Muscle layer of colon (tissue), 2 donors: Measurements from ENCODE around the gene CLIC1.
A peak's percentile ranks its signal among the peaks of the same experiment; 100 is the strongest.

Experiments
- H3K27ac ChIP-seq: one replicate; pipeline ENCODE4 v1.7.0; 2013; ENCODE audit warnings: low read depth, mild to moderate bottlenecking, low read length, moderate library complexity
- H3K27me3 ChIP-seq, 2 donors: one replicate each; pipeline ENCODE4 v1.7.0; 2013; ENCODE audit warnings: low read length in 2 of 2, mild to moderate bottlenecking in 2 of 2; ENCODE audit not compliant: insufficient read depth in 2 of 2, control insufficient read depth in 1 of 2
- H3K36me3 ChIP-seq: one replicate; pipeline ENCODE4 v1.7.0; 2013; ENCODE audit warnings: mild to moderate bottlenecking, low read length; ENCODE audit not compliant: insufficient read depth
- H3K4me1 ChIP-seq: one replicate; pipeline ENCODE4 v1.7.0; 2013; ENCODE audit warnings: mild to moderate bottlenecking, low read length; ENCODE audit not compliant: insufficient read depth
- H3K4me3 ChIP-seq, 2 donors: one replicate each; pipeline ENCODE4 v1.7.0; 2013; ENCODE audit warnings: low read length in 2 of 2, low read depth in 1 of 2, mild to moderate bottlenecking in 1 of 2, moderate library complexity in 1 of 2
- H3K9ac ChIP-seq: one replicate; pipeline ENCODE4 v1.7.0; 2013; ENCODE audit warnings: low read length
- H3K9me3 ChIP-seq: one replicate; pipeline ENCODE4 v1.7.0; 2013; ENCODE audit warnings: mild to moderate bottlenecking, low read length
- donor health status: abdominal sarcoma.
- donor health status: Adenocarcinoma of cecum.

The CLIC1 gene

DNA sequence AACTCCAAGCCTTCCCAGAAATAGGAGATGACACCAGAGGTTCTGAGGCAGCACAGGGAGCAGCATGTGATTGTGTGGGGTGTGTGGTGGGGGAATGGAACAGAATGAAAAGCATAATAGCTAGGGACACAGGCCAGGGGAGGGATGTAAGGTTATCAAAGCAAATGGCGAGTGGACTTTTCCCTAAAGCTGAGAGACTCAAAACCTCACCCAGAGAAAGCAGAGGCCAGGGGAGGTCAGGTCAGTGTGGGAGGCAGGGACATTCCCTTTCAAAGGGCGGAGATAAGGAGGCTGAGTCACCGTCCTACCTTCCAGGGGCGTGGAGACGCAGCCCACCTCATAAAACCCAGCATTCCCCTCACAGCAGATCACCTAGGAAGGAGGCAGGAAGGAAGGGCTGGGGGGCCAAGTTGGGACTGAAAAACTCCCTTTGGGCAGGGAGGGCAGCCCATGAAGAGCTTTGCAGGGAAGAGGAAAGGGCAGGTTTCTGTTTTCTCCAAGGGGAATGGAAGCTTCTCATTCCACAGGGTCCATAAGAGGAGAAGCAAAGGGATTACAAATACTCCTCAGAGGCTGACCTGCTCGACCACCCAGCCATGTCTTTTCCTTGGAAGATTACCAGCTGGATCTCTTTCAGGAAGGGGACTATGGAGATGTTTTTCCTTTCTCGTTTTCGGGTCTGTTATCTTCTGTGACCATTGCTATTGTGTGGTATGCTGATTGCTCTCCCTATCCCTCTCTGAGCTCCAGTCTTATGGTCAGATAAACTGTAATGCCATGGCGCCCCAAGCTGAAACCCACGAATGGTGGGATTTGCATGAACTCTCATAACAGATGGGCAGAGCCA is 45.9 kb downstream of the CLIC1 start:
- no peak overlapping the region for H3K4me3 ChIP-seq
- no peaks in the 10 kb centered on the region for H3K9me3 ChIP-seq
- H3K27me3 ChIP-seq: no peaks in the 10 kb centered on the region
- no peak overlapping the region for H3K27ac ChIP-seq
- H3K4me1 ChIP-seq: no peaks in the 10 kb centered on the region
- H3K9ac ChIP-seq: no peak overlapping the region
- peaks cover 90% of the 10 kb centered on the region for H3K36me3 ChIP-seq

DNA sequence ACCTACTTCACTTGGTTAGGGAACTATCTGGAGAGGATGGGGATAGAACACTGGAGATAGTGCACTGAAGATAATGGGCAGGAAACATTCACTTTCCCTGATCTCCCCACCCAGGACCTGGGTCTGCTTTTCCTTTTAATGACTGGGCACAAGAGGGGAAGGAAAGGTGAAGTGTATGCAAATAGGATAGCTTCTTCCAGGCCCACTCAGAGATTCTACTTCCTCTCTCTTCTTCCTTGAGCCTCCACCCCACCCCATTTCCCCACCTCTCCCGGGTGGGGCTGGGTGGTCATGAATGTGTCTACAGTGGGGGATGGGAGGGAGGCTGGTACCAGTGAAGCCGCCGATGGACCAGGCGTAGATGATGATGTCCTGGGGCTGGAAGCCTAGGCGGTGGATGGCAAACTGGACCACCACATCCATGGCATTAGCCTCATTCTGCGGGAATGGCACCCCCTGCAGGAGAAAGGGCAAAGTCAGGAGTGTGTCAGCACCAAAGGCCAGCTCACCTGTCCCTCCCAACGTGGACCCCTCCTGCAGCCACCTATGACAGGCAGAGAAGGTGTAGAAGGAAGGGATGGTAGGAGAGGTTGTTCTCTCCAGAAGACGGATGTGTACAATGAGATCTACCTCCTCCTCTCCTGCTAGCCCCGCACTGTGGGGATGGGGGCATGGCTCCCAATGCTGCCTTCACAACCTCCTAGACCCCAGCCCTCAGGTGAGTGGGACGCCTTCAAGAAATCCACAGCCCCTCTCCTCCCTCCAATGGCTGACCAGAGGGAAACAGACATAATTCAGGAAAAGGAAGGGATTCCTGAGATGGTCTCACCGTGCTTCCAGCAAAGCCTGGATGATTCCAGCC is 46.9 kb downstream of the CLIC1 start:
- Histone ChIP-seq H3K36me3 (peaks cover 81% of the 10 kb centered on the region), H3K27ac (no peak overlapping the region), H3K9ac (no peak overlapping the region), H3K27me3 (no peaks in the 10 kb centered on the region), H3K9me3 (no peaks in the 10 kb centered on the region), H3K4me1 (no peaks in the 10 kb centered on the region), H3K4me3 (no peak overlapping the region)

DNA sequence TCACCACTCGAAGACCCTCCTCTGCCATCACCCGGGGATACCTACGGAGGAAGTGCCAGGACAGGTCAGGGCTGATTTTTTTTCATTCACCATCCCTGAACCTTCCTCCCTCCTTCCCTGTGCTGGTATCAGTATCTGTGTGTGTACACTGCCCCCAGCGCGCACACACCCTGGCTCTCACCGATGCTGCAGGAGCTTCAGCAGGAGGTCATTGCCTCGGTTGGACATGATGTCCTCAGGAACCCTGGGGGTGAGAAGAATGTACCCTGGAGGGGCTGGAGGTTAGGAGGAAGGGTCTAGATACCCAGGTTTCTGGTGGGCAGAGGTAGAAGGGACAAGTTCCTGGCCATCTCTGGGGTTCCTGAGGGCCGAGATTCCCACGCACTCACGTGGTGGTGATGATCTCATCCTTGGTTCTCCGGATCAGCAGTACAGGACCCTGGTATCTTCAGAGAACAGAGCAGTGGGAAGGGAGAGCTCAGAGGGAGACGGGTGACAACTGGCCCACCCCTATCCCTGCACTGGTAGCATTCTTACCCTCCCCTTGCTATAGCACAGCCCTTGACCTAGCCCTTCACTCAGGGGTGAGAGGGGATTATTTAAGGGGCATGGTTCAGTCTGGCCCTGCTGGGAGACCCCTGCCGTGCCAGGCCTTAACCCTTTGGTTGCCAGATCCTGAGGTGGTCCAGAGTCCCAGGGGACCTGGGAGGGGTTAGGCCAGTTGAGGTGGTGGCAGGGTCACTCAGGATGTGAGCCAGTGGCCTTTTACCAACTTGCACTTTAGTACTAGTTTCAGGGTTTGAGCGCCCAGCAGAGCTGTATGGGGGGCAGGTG is 48.3 kb downstream of the CLIC1 start:
- H3K36me3 ChIP-seq: peaks cover 67% of the 10 kb centered on the region
- no peaks in the 10 kb centered on the region for H3K9me3 ChIP-seq
- no peak overlapping the region for H3K4me3 ChIP-seq
- H3K4me1 ChIP-seq: no peaks in the 10 kb centered on the region
- H3K27ac ChIP-seq: no peak overlapping the region
- no peaks in the 10 kb centered on the region for H3K27me3 ChIP-seq
- H3K9ac ChIP-seq: no peak overlapping the region

DNA sequence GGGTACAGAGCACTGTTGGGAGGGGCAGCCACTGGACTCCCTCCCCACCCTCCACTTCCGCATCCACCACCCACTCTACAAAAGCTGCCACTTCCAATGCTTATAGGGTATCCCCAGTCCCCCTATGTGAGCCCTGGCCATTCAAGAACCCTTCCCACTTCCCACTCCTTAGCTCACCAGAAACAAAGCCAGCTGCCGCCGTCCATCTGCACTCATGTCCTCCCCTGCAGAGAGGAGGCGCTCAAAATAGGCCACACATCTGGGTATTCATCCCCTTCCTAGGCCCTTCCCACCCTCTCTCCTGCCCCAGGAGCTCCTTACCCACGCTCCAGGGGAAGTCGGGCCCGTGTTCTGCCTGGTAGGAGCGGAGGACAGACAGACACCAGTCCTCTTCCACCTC is 49.0 kb downstream of the CLIC1 start:
- no peaks in the 10 kb centered on the region for H3K4me1 ChIP-seq
- H3K36me3 ChIP-seq: peaks cover 59% of the 10 kb centered on the region
- H3K9me3 ChIP-seq: no peaks in the 10 kb centered on the region
- H3K27ac ChIP-seq: no peak overlapping the region
- no peaks in the 10 kb centered on the region for H3K27me3 ChIP-seq
- H3K9ac ChIP-seq: no peak overlapping the region
- no peak overlapping the region for H3K4me3 ChIP-seq

DNA sequence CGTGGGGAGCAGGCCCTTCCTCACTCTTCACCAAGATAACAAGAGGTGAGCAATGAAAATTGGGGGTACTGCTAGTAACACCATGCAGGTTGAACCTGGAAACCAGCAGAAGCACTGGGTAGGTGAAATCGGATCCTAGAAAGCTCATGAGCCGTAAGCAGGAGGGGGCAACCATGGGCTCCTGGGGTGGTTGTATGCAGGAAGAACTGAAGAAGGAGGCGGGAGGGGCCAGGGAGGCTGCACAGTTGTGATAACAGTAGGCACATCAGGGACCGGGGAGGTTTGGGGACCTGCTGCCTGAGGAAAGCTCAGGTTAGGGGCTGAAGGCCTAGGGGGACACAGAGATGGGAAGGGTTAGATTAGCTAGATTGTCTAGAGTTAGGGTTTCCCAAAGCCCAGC is 49.8 kb downstream of the CLIC1 start:
- H3K27me3 ChIP-seq: no peaks in the 10 kb centered on the region
- H3K36me3 ChIP-seq: peaks cover 53% of the 10 kb centered on the region
- H3K27ac ChIP-seq: no peak overlapping the region
- no peak overlapping the region for H3K9ac ChIP-seq
- H3K9me3 ChIP-seq: no peaks in the 10 kb centered on the region
- peaks cover 3% of the 10 kb centered on the region for H3K4me1 ChIP-seq
- H3K4me3 ChIP-seq: no peak overlapping the region

DNA sequence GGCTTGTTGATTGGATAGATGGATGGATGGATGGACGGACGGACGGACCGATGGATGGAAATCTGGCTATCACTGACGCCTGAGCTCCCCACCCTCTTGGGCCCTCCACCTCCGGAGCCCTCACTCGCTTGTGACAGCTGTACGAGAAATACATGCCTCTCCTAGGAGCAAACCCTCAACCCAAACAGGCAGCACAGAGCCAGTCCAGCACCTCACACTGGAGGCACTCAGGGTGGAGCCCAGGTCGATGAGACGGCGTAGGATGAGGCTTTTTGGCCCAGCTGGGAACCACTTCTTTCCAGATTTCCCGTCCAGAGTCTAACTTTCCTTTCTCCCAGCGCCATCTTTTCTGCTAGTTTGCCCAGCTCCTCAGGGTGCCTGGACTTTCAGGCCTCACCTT is 52.7 kb downstream of the CLIC1 start:
- Histone ChIP-seq H3K36me3 (peaks cover 28% of the 10 kb centered on the region), H3K9ac (no peak overlapping the region), H3K4me1 (peaks cover 13% of the 10 kb centered on the region), H3K27me3 (no peaks in the 10 kb centered on the region), H3K4me3 (no peak overlapping the region), H3K27ac (no peak overlapping the region), H3K9me3 (no peaks in the 10 kb centered on the region)

DNA sequence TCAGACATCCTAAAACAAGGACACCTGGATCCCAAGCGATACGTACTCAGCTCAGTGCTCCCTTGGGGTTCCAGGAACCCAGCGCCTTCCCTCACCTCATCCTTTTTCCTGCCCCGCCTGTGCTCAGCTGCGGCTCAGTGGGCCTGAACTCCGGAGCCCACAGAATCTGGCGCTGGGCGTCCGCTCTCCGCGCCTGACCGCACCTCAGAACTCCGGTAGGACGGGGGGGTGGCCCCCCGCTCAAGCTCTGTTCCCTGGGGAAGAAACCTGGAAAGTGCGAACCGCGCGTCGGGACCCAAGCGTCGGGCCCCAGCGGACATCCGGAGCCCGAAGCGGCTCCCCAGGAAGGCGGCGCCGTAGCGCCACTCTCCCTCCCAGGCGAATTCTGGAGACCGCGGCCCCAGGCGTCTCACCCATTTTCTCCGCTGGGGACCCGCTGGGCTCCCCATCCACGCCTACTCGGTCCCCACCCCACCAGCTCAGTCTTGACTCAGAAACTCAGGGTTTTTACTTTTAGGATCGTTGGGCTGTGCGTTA is 55.1 kb downstream of the CLIC1 start:
- Histone ChIP-seq H3K4me3 (peak overlapping the region; percentile 24 to 71), H3K9ac (peak overlapping the region; percentile 53), H3K27ac (peak overlapping the region; percentile 74), H3K4me1 (peaks cover 13% of the 10 kb centered on the region), H3K27me3 (no peaks in the 10 kb centered on the region), H3K36me3 (peaks cover 4% of the 10 kb centered on the region), H3K9me3 (no peaks in the 10 kb centered on the region)
